HCT116 (cell line): ENCODE measurements around the gene MTA1. TPM values are rescaled to one million over a fixed set of nuclear protein-coding genes. Genes with fewer than 3 reads are reported as not detected.

Source experiments
- ATAC-seq: fragments of 200-7000 bp; cut with Tn5 transposase; 2 replicates; pipeline ENCODE4 v1.9.1; 2020; ENCODE audit warnings: mild to moderate bottlenecking, moderate library complexity
- BruUV-seq: library from RNA; stranded (reverse); fragments of 400-500 nt; replicated peaks from 2 replicates; lab custom pipeline; 2021; lab: Mats Ljungman, UMichigan
- CTCF ChIA-PET: fragments of 300-600 bp; sonication (Branson Sonifier 250); formaldehyde crosslinking; loops from one replicate; lab custom pipeline; 2021; ENCODE audit warnings: antibody characterized with exemption; lab: Charles Lee
- POLR2A ChIA-PET: fragments of 300-600, 350-600 bp; sonication (Branson Sonifier 250); formaldehyde crosslinking; loops from one replicate; lab custom pipeline; 2021; ENCODE audit warnings: antibody characterized with exemption; lab: Charles Lee
- RAD21 ChIA-PET, 2 experiments: fragments of 300-600 bp; sonication (Branson Sonifier 250); formaldehyde crosslinking; loops; one replicate each; lab custom pipeline; 2023; ENCODE audit warnings: low total read pairs in 2 of 2; ENCODE audit not compliant: uncharacterized antibody in 2 of 2, unreplicated experiment in 2 of 2, low non-redundant PET in 1 of 2; lab: Charles Lee
- DNase-seq: peaks from one replicate; pipeline ENCODE4 v3.0.0-alpha.2; 2010; ENCODE audit warnings: low read depth, low spot score
- H2AFZ ChIP-seq: fragments of 200-600 bp; shearing (Covaris generic), sonication (generic); 2 replicates; pipeline ENCODE4 v1.6.1; 2017; ENCODE audit warnings: low read depth, mixed run types, mixed read lengths, antibody characterized with exemption, low read length; ENCODE audit not compliant: poor library complexity, severe bottlenecking
- H3K27ac ChIP-seq: 2 replicates; pipeline ENCODE4 v1.5.1; 2012; ENCODE audit warnings: low read depth, low read length
- H3K27me3 ChIP-seq: fragments of 200-600 bp; sonication (generic); 2 replicates; pipeline ENCODE4 v1.6.1; 2016; ENCODE audit warnings: mixed run types, low read length, mixed read lengths; ENCODE audit not compliant: insufficient read depth
- H3K36me3 ChIP-seq, 2 experiments: fragments of 200-500 bp in 1 of 2; fragments of 200-600 bp in 1 of 2; sonication (Bioruptor generic) in 1 of 2; sonication (generic) in 1 of 2; 2 replicates each; pipeline versions ENCODE4 v1.5.1 to v1.6.1; 2014 to 2016; ENCODE audit warnings: low read length in 2 of 2, inconsistent platforms in 1 of 2, mixed read lengths in 1 of 2, mixed run types in 1 of 2; ENCODE audit not compliant: insufficient read depth in 2 of 2, control insufficient read depth in 1 of 2
- H3K4me1 ChIP-seq, 2 experiments: fragments of 200-600 bp in 1 of 2; sonication (generic) in 1 of 2; 2 replicates each; pipeline versions ENCODE4 v1.5.1 to v1.6.1; 2012 to 2017; ENCODE audit warnings: low read length in 2 of 2, inconsistent platforms in 1 of 2, mild to moderate bottlenecking in 1 of 2, mixed read lengths in 1 of 2, mixed run types in 1 of 2, moderate library complexity in 1 of 2; ENCODE audit not compliant: insufficient read depth in 2 of 2, control insufficient read depth in 1 of 2
- H3K4me2 ChIP-seq: fragments of 200-600 bp; sonication (generic); 2 replicates; pipeline ENCODE4 v1.6.1; 2017; ENCODE audit warnings: mixed run types, low read length, mixed read lengths
- H3K4me3 ChIP-seq, 2 experiments: fragments of 200-600 bp in 1 of 2; sonication (generic) in 1 of 2; replicated peaks in 1 of 2; 2 replicates each; pipeline ENCODE4 v1.5.1; 2011 to 2016; ENCODE audit warnings: low read length in 2 of 2, control low read depth in 1 of 2, low read depth in 1 of 2, mild to moderate bottlenecking in 1 of 2, mixed read lengths in 1 of 2, mixed run types in 1 of 2
- H3K79me2 ChIP-seq: fragments of 200-600 bp; sonication (generic); 2 replicates; pipeline ENCODE4 v1.6.1; 2017; ENCODE audit warnings: mild to moderate bottlenecking, mixed run types, low read length, moderate library complexity, mixed read lengths; ENCODE audit not compliant: insufficient read depth
- H3K9ac ChIP-seq: fragments of 200-600 bp; sonication (generic); 2 replicates; pipeline ENCODE4 v1.6.1; 2016; ENCODE audit warnings: low read length, mixed read lengths
- H3K9me2 ChIP-seq: fragments of 200-600 bp; sonication (generic), shearing (Covaris generic); 2 replicates; pipeline ENCODE4 v1.6.1; 2017; ENCODE audit warnings: mixed run types, mild to moderate bottlenecking, moderate library complexity; ENCODE audit not compliant: insufficient read depth
- H3K9me3 ChIP-seq, 2 experiments: fragments of 200-500 bp in 1 of 2; fragments of 200-600 bp in 1 of 2; sonication (Bioruptor generic) in 1 of 2; sonication (generic) in 1 of 2; 2 replicates each; pipeline ENCODE4 v1.6.1; 2014 to 2017; ENCODE audit warnings: low read length in 2 of 2, mixed read lengths in 2 of 2, inconsistent platforms in 1 of 2, low read depth in 1 of 2, mild to moderate bottlenecking in 1 of 2, mixed run types in 1 of 2, moderate library complexity in 1 of 2; ENCODE audit not compliant: control insufficient read depth in 1 of 2, insufficient read depth in 1 of 2
- H4K20me1 ChIP-seq: fragments of 200-600 bp; sonication (generic), shearing (Covaris generic); 2 replicates; pipeline ENCODE4 v1.6.1; 2017; ENCODE audit warnings: mixed run types, mild to moderate bottlenecking, moderate library complexity; ENCODE audit not compliant: insufficient read depth
- CEBPB ChIP-seq: IDR thresholded peaks from 2 replicates; pipeline ENCODE4 v1.6.1; 2012; ENCODE audit warnings: low read depth
- ELF1 ChIP-seq: IDR thresholded peaks from 2 replicates; pipeline ENCODE4 v1.6.1; 2012; ENCODE audit warnings: low read depth, borderline replicate concordance
- EZH2phosphoT487 ChIP-seq: fragments of 200-600 bp; IDR thresholded peaks from 2 replicates; pipeline ENCODE4 v1.6.1; 2018; ENCODE audit warnings: antibody characterized with exemption, borderline replicate concordance
- FOSL1 ChIP-seq: IDR thresholded peaks from 2 replicates; pipeline ENCODE4 v1.6.1; 2012; ENCODE audit warnings: low read depth
- JUND ChIP-seq: IDR thresholded peaks from 2 replicates; pipeline ENCODE4 v1.6.1; 2012
- POLR2A ChIP-seq: IDR thresholded peaks from 2 replicates; pipeline ENCODE4 v1.7.0; 2011; ENCODE audit warnings: borderline replicate concordance; ENCODE audit not compliant: insufficient read depth, insufficient read length; ENCODE audit errors: extremely low read depth
- SRF ChIP-seq: IDR thresholded peaks from 2 replicates; pipeline ENCODE4 v1.6.1; 2012; ENCODE audit warnings: low read depth
- YY1 ChIP-seq: IDR thresholded peaks from 2 replicates; pipeline ENCODE4 v1.6.1; 2011; ENCODE audit warnings: low read length, low read depth, moderate library complexity, mild to moderate bottlenecking; ENCODE audit not compliant: insufficient replicate concordance; ENCODE audit errors: extremely low read depth
- ZNF274 ChIP-seq: fragments of 200-500 bp; sonication (Bioruptor generic); IDR thresholded peaks from 2 replicates; pipeline ENCODE4 v1.6.1; 2014; ENCODE audit warnings: mild to moderate bottlenecking, low read depth, low read length, inconsistent platforms
- intact Hi-C: fragments of 100-400 bp; cut with micrococcal nuclease; formaldehyde crosslinking; loops from 2 replicates; pipeline ENCODE4 v1.10.0; 2022
- total RNA-seq: library from RNA; stranded (reverse); gene quantifications from one replicate; pipeline ENCODE4 v1.2.1, GENCODE V29; 2021; ENCODE audit not compliant: unreplicated experiment
- TF ChIP-seq, protein P1 (sequence below): IDR thresholded peaks from 2 replicates; pipeline ENCODE4 v1.6.1; 2012
- TF ChIP-seq, protein P2 (sequence below): IDR thresholded peaks from 2 replicates; pipeline ENCODE4 v1.6.1; 2011; ENCODE audit warnings: mild to moderate bottlenecking, low read length, moderate library complexity; ENCODE audit not compliant: insufficient replicate concordance; ENCODE audit errors: extremely low read depth

MTA1 gene
- total RNA-seq, 1 experiment from 2014 or later: 229 TPM

- CTCF ChIA-PET: no interaction called here
Measured at GRCh38 chr14:105385322-105385637, 34.3 kb upstream of the MTA1 start.

More at GRCh38 chr14:105385322-105385637, 34.3 kb upstream of the MTA1 start:
- Histone ChIP-seq H3K4me3 (no peak overlapping the region), H2AFZ (no peak overlapping the region), H3K36me3 (no peaks in the 10 kb centered on the region), H3K4me1 (no peaks in the 10 kb centered on the region), H4K20me1 (no peaks in the 10 kb centered on the region), H3K9ac (no peak overlapping the region), H3K27ac (no peak overlapping the region), H3K79me2 (no peaks in the 10 kb centered on the region), H3K9me2 (no peaks in the 10 kb centered on the region), H3K4me2 (no peak overlapping the region), H3K27me3 (no peaks in the 10 kb centered on the region), H3K9me3 (no peaks in the 10 kb centered on the region)
- intact Hi-C loops: no loop called here
- no TSS peak for BruUV-seq
- no peak for DNase-seq
- RAD21 ChIA-PET: interaction anchor here in 1 of 2 experiments (0.6 kb wide), 1 partner anchor 143 kb away, joined by 3 read pairs; no protein-coding TSS in a partner anchor
- TF ChIP-seq ZNF274 (no peak), SRF (no peak), JUND (no peak), YY1 (no peak), CEBPB (no peak), ELF1 (no peak), FOSL1 (no peak), EZH2phosphoT487 (no peak), POLR2A (no peak)
- TF ChIP-seq, protein P1, sequence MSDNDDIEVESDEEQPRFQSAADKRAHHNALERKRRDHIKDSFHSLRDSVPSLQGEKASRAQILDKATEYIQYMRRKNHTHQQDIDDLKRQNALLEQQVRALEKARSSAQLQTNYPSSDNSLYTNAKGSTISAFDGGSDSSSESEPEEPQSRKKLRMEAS: no peak
- TF ChIP-seq, protein P2, sequence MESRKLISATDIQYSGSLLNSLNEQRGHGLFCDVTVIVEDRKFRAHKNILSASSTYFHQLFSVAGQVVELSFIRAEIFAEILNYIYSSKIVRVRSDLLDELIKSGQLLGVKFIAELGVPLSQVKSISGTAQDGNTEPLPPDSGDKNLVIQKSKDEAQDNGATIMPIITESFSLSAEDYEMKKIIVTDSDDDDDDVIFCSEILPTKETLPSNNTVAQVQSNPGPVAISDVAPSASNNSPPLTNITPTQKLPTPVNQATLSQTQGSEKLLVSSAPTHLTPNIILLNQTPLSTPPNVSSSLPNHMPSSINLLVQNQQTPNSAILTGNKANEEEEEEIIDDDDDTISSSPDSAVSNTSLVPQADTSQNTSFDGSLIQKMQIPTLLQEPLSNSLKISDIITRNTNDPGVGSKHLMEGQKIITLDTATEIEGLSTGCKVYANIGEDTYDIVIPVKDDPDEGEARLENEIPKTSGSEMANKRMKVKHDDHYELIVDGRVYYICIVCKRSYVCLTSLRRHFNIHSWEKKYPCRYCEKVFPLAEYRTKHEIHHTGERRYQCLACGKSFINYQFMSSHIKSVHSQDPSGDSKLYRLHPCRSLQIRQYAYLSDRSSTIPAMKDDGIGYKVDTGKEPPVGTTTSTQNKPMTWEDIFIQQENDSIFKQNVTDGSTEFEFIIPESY: no peak
- POLR2A ChIA-PET: no interaction called here
- no peak for ATAC-seq
